ENCODE measurements around the gene MACROD2. TPM values are rescaled to one million over a fixed set of nuclear protein-coding genes. Genes with fewer than 3 reads are reported as not detected.

Gene MACROD2
- total RNA-seq, 4 donors from 2014 or later: 12.6 to 60.3 (median 18.9) TPM

DNA sequence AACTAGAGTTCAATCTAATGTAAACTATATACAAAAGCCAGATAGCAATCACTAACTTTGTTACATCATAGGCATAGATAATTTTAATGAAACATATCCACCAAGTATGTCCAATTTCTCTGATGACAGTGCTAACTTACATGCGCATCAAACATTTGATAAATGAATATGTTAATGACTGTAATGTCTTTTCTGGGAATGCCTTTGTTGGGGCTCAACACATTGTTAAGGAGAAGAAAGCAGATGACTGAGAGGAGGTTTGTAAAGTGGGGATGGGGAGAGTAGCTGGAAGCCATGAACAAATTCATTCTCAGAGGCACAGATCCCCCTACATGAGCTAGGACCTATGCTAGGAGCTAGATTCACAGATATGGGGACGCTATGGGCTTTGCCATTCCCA is 1627.9 kb downstream of the MACROD2 start:
- Histone ChIP-seq H3K4me3 (no peak overlapping the region), H3K9me3 (no peaks in the 10 kb centered on the region), H3K36me3 (no peaks in the 10 kb centered on the region), H3K4me1 (no peaks in the 10 kb centered on the region), H3K27ac (no peak overlapping the region), H3K27me3 (no peaks in the 10 kb centered on the region)
- DNase-seq (ENCODE audit: low spot score in 2 of 2): no peak
- WGBS: 83% methylated on average over 2 of the region's 2 CpGs
- TF ChIP-seq POLR2A (IDR thresholded peaks at IDR 0.05) (no peak), POLR2AphosphoS5 (IDR thresholded peaks at IDR 0.05) (no peak), EP300 (IDR thresholded peaks at IDR 0.05) (no peak)
- TF ChIP-seq, protein P1, sequence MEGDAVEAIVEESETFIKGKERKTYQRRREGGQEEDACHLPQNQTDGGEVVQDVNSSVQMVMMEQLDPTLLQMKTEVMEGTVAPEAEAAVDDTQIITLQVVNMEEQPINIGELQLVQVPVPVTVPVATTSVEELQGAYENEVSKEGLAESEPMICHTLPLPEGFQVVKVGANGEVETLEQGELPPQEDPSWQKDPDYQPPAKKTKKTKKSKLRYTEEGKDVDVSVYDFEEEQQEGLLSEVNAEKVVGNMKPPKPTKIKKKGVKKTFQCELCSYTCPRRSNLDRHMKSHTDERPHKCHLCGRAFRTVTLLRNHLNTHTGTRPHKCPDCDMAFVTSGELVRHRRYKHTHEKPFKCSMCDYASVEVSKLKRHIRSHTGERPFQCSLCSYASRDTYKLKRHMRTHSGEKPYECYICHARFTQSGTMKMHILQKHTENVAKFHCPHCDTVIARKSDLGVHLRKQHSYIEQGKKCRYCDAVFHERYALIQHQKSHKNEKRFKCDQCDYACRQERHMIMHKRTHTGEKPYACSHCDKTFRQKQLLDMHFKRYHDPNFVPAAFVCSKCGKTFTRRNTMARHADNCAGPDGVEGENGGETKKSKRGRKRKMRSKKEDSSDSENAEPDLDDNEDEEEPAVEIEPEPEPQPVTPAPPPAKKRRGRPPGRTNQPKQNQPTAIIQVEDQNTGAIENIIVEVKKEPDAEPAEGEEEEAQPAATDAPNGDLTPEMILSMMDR (IDR thresholded peaks at IDR 0.05): no peak

DNA sequence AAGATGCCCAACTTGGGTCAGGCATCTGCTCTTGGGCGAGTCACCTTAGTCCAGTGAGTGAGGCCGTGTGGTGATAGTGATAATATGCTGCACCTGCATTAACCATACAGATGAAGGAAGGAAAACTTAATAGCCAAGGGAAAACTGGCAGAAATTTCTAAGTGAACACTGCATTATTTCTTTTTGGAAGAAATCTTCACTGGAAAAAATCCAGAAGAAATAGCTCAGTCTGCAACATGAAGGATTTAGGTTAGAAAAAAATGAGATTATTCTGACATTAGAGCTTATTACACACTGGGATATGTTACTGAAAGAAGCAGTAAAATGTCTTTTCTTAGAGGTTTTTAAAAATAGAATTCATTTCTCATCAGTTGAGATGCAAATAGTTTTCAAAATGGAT is 1630.7 kb downstream of the MACROD2 start:
- TF ChIP-seq POLR2AphosphoS5 (IDR thresholded peaks at IDR 0.05) (no peak), POLR2A (IDR thresholded peaks at IDR 0.05) (no peak), EP300 (IDR thresholded peaks at IDR 0.05) (no peak)
- TF ChIP-seq, protein P1 (IDR thresholded peaks at IDR 0.05): no peak
- Histone ChIP-seq H3K9me3 (no peaks in the 10 kb centered on the region), H3K36me3 (no peaks in the 10 kb centered on the region), H3K4me1 (no peaks in the 10 kb centered on the region), H3K27me3 (no peaks in the 10 kb centered on the region), H3K4me3 (no peak overlapping the region), H3K27ac (no peak overlapping the region)
- 85% methylated on average over 2 of the region's 2 CpGs for WGBS
- DNase-seq (ENCODE audit: low spot score in 2 of 2): no peak

DNA sequence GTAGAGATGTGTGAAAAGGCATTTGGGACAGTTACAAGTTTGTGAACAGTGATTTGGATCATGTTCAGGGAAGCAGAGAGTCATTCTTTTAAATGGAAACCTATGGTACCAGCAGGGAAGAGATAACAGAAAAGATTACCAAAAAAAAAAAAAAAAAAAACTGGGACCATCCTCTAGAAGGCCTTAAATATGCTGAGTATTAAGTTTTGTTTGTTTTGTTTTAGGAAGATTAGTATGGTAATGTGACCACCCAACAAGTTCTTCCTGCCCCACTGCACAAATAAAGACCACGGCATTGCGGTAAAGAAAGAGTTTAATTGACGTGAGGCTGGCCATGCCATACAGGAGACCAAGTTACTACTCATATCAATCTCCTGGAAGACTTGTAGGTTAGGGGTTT is 1631.8 kb downstream of the MACROD2 start:
- DNase-seq (ENCODE audit: low spot score in 2 of 2): no peak
- TF ChIP-seq EP300 (IDR thresholded peaks at IDR 0.05): no peak
- TF ChIP-seq, protein P1 (IDR thresholded peaks at IDR 0.05): no peak
- no peak for TF ChIP-seq POLR2A (IDR thresholded peaks at IDR 0.05)
- TF ChIP-seq POLR2AphosphoS5 (IDR thresholded peaks at IDR 0.05): no peak
- 62% methylated on average over 3 of the region's 3 CpGs for WGBS
- no peaks in the 10 kb centered on the region for H3K4me1 ChIP-seq
- H3K27me3 ChIP-seq: no peaks in the 10 kb centered on the region
- no peak overlapping the region for H3K4me3 ChIP-seq
- no peak overlapping the region for H3K27ac ChIP-seq
- no peaks in the 10 kb centered on the region for H3K9me3 ChIP-seq
- no peaks in the 10 kb centered on the region for H3K36me3 ChIP-seq

DNA sequence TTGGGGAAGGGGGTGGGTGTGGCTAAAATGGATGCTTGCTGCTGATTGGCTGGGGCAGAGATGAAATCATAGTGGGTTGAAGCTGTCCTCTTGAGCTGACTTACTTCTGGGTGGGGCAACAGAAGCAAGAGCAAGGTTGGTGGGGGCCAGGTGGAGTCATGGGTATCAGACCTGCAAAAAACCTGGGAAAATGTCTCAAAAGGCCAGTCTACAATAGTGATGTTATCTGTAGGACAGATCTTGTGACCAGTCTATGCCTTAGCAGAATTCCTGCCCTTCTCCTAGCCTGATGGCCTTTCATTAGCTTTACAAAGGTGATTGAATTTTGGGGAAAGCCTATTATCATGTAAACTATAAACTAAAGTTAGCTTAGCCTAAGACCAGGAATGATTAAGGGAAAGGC is 1632.2 kb downstream of the MACROD2 start:
- TF ChIP-seq, protein P1 (IDR thresholded peaks at IDR 0.05): no peak
- TF ChIP-seq POLR2A (IDR thresholded peaks at IDR 0.05) (no peak), EP300 (IDR thresholded peaks at IDR 0.05) (no peak), POLR2AphosphoS5 (IDR thresholded peaks at IDR 0.05) (no peak)
- DNase-seq (ENCODE audit: low spot score in 2 of 2): no peak
- H3K27me3 ChIP-seq: no peaks in the 10 kb centered on the region
- H3K4me3 ChIP-seq: no peak overlapping the region
- H3K27ac ChIP-seq: no peak overlapping the region
- no peaks in the 10 kb centered on the region for H3K4me1 ChIP-seq
- no peaks in the 10 kb centered on the region for H3K36me3 ChIP-seq
- no peaks in the 10 kb centered on the region for H3K9me3 ChIP-seq

DNA sequence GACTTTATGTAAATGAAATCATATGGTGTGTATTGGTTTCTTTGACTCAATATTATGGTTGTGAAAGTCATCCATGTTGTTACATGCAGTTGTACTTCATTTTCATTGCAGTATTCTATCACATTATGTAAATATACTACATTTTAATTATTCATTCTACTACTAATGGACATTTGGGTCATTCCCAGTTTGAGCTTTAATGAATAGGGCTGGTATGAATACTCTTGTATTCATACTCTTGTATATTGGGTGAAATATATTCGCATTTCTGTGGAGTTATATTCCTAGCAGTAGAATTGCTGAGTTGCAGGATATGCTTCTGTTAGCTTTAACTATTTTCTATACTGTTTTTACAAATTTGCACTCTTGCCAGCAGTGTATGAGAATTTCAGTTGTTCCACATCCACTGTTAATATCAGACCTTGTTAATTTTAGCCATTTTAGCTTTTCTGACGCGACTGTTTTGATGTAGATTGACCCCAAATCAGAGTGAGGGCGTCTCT is 1633.6 kb downstream of the MACROD2 start:
- no peaks in the 10 kb centered on the region for H3K27me3 ChIP-seq
- no peaks in the 10 kb centered on the region for H3K4me1 ChIP-seq
- WGBS: 89% methylated on average over 4 of the region's 4 CpGs
- H3K36me3 ChIP-seq: no peaks in the 10 kb centered on the region
- TF ChIP-seq, protein P1 (IDR thresholded peaks at IDR 0.05): no peak
- TF ChIP-seq POLR2A (IDR thresholded peaks at IDR 0.05): no peak
- TF ChIP-seq POLR2AphosphoS5 (IDR thresholded peaks at IDR 0.05): no peak
- TF ChIP-seq EP300 (IDR thresholded peaks at IDR 0.05): no peak
- H3K9me3 ChIP-seq: no peaks in the 10 kb centered on the region
- DNase-seq (ENCODE audit: low spot score in 2 of 2): no peak
- no peak overlapping the region for H3K27ac ChIP-seq
- no peak overlapping the region for H3K4me3 ChIP-seq

Data from suprapubic skin (tissue), 4 donors.